SK-N-SH (cell line): ENCODE data around the gene TIMM17B. TPM values are rescaled to one million over a fixed set of nuclear protein-coding genes. Genes with fewer than 3 reads are reported as not detected.

Source experiments
- CTCF ChIA-PET: fragments of 300-600, 350-600 bp; formaldehyde crosslinking; extraction: SDS; loops from one replicate; lab custom pipeline; 2021; lab: Yijun Ruan, JAX
- POLR2A ChIA-PET: fragments of 350-600 bp; sonication (Branson Sonifier 250); formaldehyde crosslinking; extraction: SDS; loops from one replicate; lab custom pipeline; 2020; ENCODE audit warnings: antibody characterized with exemption, inconsistent platforms; lab: Yijun Ruan, JAX
- DNase-seq: peaks from one replicate; pipeline ENCODE4 v3.0.0; 2012
- H2AFZ ChIP-seq: fragments of 200-600 bp; sonication (generic); 2 replicates; pipeline ENCODE4 v1.8.1; 2016; ENCODE audit warnings: antibody characterized with exemption, mild to moderate bottlenecking, low read depth
- H3F3A ChIP-seq: fragments of 200-600 bp; sonication (generic); replicated peaks from 2 replicates; pipeline ENCODE3; 2016; ENCODE audit warnings: antibody characterized with exemption, mild to moderate bottlenecking; ENCODE audit not compliant: insufficient read depth
- H3K27ac ChIP-seq, 2 experiments: fragments of 200-500 bp in 1 of 2; fragments of 200-600 bp in 1 of 2; sonication (Bioruptor generic) in 1 of 2; sonication (generic), shearing (Covaris generic) in 1 of 2; 2 replicates each; pipeline versions ENCODE4 v1.5.1 to v1.6.1; 2014 to 2016; ENCODE audit warnings: low read depth in 2 of 2, inconsistent platforms in 1 of 2, low read length in 1 of 2, mild to moderate bottlenecking in 1 of 2, mixed read lengths in 1 of 2
- H3K27me3 ChIP-seq: fragments of 200-600 bp; sonication (generic), shearing (Covaris generic); 2 replicates; pipeline ENCODE4 v1.6.1; 2016; ENCODE audit warnings: mixed run types; ENCODE audit not compliant: insufficient read depth
- H3K36me3 ChIP-seq, 2 experiments: fragments of 200-500 bp in 1 of 2; fragments of 200-600 bp in 1 of 2; sonication (Bioruptor generic) in 1 of 2; sonication (generic) in 1 of 2; replicated peaks in 1 of 2; 2 replicates each; pipeline versions ENCODE3 to v1.5.1; 2014 to 2016; ENCODE audit warnings: low read length in 1 of 2, mild to moderate bottlenecking in 1 of 2; ENCODE audit not compliant: insufficient read depth in 2 of 2, control insufficient read depth in 1 of 2
- H3K4me1 ChIP-seq, 2 experiments: fragments of 200-500 bp in 1 of 2; fragments of 200-600 bp in 1 of 2; sonication (Bioruptor generic) in 1 of 2; sonication (generic), shearing (Covaris generic) in 1 of 2; 2 replicates each; pipeline versions ENCODE4 v1.5.1 to v1.6.1; 2014 to 2016; ENCODE audit warnings: low read depth in 1 of 2, low read length in 1 of 2, mixed run types in 1 of 2; ENCODE audit not compliant: insufficient read depth in 2 of 2, control insufficient read depth in 1 of 2
- H3K4me2 ChIP-seq: fragments of 200-600 bp; sonication (generic), shearing (Covaris generic); 2 replicates; pipeline ENCODE4 v1.6.1; 2017; ENCODE audit warnings: mixed run types
- H3K4me3 ChIP-seq, 2 experiments: fragments of 200-500 bp in 1 of 2; fragments of 200-600 bp in 1 of 2; sonication (Bioruptor generic) in 1 of 2; sonication (generic), shearing (Covaris generic) in 1 of 2; 2 replicates each; pipeline versions ENCODE4 v1.5.1 to v1.8.1; 2014 to 2016; ENCODE audit warnings: low read depth in 2 of 2, inconsistent platforms in 1 of 2, low read length in 1 of 2, mild to moderate bottlenecking in 1 of 2, mixed read lengths in 1 of 2, moderate library complexity in 1 of 2
- H3K79me2 ChIP-seq: fragments of 200-600 bp; sonication (generic); 2 replicates; pipeline ENCODE4 v1.8.1; 2017; ENCODE audit warnings: mild to moderate bottlenecking; ENCODE audit not compliant: insufficient read depth
- H3K9ac ChIP-seq: fragments of 200-600 bp; sonication (generic); 2 replicates; pipeline ENCODE4 v1.6.1; 2017; ENCODE audit warnings: mixed run types
- H3K9me2 ChIP-seq: fragments of 200-600 bp; sonication (generic); 2 replicates; pipeline ENCODE4 v1.6.1; 2017; ENCODE audit warnings: mixed run types
- H3K9me3 ChIP-seq: fragments of 200-600 bp; sonication (generic); 2 replicates; pipeline ENCODE4 v1.6.1; 2017; ENCODE audit warnings: mixed run types, mild to moderate bottlenecking, moderate library complexity
- H4K20me1 ChIP-seq: fragments of 200-600 bp; sonication (generic); 2 replicates; pipeline ENCODE4 v1.6.1; 2017; ENCODE audit warnings: mild to moderate bottlenecking, mixed run types; ENCODE audit not compliant: insufficient read depth
- EP300 ChIP-seq, 2 experiments: IDR thresholded peaks; 2 replicates each; pipeline versions ENCODE4 v1.4.0 to v1.6.1; 2012; ENCODE audit warnings: borderline replicate concordance in 1 of 2, low read depth in 1 of 2, low read length in 1 of 2
- FOSL2 ChIP-seq: IDR thresholded peaks from 2 replicates; pipeline ENCODE4 v1.4.0; 2012; ENCODE audit warnings: low read depth, mild to moderate bottlenecking, moderate library complexity, borderline replicate concordance
- FOXJ3 ChIP-seq: sonication (generic); formaldehyde crosslinking; IDR thresholded peaks from 2 replicates; pipeline ENCODE4 v1.5.1; 2020; ENCODE audit warnings: mild to moderate bottlenecking, missing genetic modification reagents
- FOXM1 ChIP-seq: IDR thresholded peaks from 2 replicates; pipeline ENCODE4 v1.4.0; 2012; ENCODE audit warnings: low read depth, mild to moderate bottlenecking
- GABPA ChIP-seq: IDR thresholded peaks from 2 replicates; pipeline ENCODE4 v1.4.0; 2012; ENCODE audit warnings: low read depth, mild to moderate bottlenecking
- JUND ChIP-seq: IDR thresholded peaks from 2 replicates; pipeline ENCODE4 v1.4.0; 2012
- MEF2A ChIP-seq: IDR thresholded peaks from 2 replicates; pipeline ENCODE4 v1.4.0; 2012; ENCODE audit warnings: low read depth, borderline replicate concordance
- MXI1 ChIP-seq: IDR thresholded peaks from 2 replicates; pipeline ENCODE4 v1.6.1; 2012; ENCODE audit warnings: mild to moderate bottlenecking, low read depth, low read length, improper control_type of control experiment
- NFIC ChIP-seq: IDR thresholded peaks from 2 replicates; pipeline ENCODE4 v1.4.0; 2012; ENCODE audit warnings: borderline replicate concordance
- NRF1 ChIP-seq: IDR thresholded peaks from 2 replicates; pipeline ENCODE4 v1.6.1; 2012; ENCODE audit warnings: low read depth, mild to moderate bottlenecking, low read length
- POLR2AphosphoS5 ChIP-seq: IDR thresholded peaks from 2 replicates; pipeline ENCODE4 v1.6.1; 2012; ENCODE audit warnings: low read depth, low read length
- RAD21 ChIP-seq: IDR thresholded peaks from 2 replicates; pipeline ENCODE4 v1.6.1; 2012; ENCODE audit warnings: mild to moderate bottlenecking, low read length
- SIN3A ChIP-seq: IDR thresholded peaks from 2 replicates; pipeline ENCODE4 v1.6.1; 2012; ENCODE audit warnings: low read depth, mild to moderate bottlenecking, low read length, moderate library complexity, borderline replicate concordance
- SMC3 ChIP-seq: IDR thresholded peaks from 2 replicates; pipeline ENCODE4 v1.6.1; 2012; ENCODE audit warnings: low read depth, low read length, improper control_type of control experiment
- TCF12 ChIP-seq: IDR thresholded peaks from 2 replicates; pipeline ENCODE4 v1.4.0; 2012
- YY1 ChIP-seq: IDR thresholded peaks from 2 replicates; pipeline ENCODE4 v1.4.0; 2012; ENCODE audit warnings: low read depth, mild to moderate bottlenecking
- WGBS: methylation state at CpG from one replicate; pipeline ENCODE4 v1.1.6; 2017; ENCODE audit warnings: low lambda C conversion rate; 5-methylcytosine and 5-hydroxymethylcytosine counted together
- polyA plus RNA-seq, 3 experiments: library from polyadenylated mRNA; depleted of rRNA; stranded (reverse); fragments of >200 nt; gene quantifications; 2 replicates each; pipeline ENCODE4 v1.2.3, GENCODE V29; 2012
- TF ChIP-seq, protein P1 (sequence below): IDR thresholded peaks from 2 replicates; pipeline ENCODE4 v1.4.0; 2012; ENCODE audit warnings: low read depth
- TF ChIP-seq, protein P2 (sequence below): IDR thresholded peaks from 2 replicates; pipeline ENCODE4 v1.6.1; 2012; ENCODE audit warnings: mild to moderate bottlenecking, low read depth, low read length, moderate library complexity
- TF ChIP-seq, protein P3 (sequence below): fragments of 200-600 bp; sonication (generic); IDR thresholded peaks from 2 replicates; pipeline ENCODE4 v1.6.1; 2017; ENCODE audit warnings: antibody characterized with exemption, mild to moderate bottlenecking, moderate library complexity
- TF ChIP-seq, protein P4 (sequence below): fragments of 150-350 bp; IDR thresholded peaks from 2 replicates; pipeline ENCODE4 v1.6.1; 2017; ENCODE audit warnings: antibody characterized with exemption, low read length, low read depth, borderline replicate concordance

TIMM17B gene
- polyA plus RNA-seq, 1 of the 3 experiments (the other 2 are of a cell fraction), result 87.0 TPM

DNA sequence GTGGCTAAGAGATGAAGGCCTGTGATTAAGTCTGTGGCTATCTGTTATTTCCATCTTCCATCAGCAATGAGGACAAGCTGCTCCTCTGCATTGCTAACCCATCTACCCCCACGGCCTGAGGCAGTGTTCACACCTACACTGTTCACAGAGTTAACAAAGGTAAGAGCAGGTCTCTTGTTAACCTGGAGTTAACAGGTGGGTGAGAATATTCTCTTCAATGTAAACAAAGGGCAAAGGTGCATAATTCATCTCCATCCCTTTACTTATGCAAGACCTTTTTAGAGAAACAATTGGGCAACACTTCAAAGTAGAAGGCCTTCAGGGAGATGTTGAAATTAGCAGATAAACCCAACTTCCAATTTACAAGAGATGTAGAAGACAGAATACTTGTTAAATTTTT is 11.0 kb upstream of the TIMM17B start:
- Histone ChIP-seq H3K9ac (no peak overlapping the region), H3F3A (peaks cover 6% of the 10 kb centered on the region), H3K36me3 (peaks cover 8 to 43% of the 10 kb centered on the region in 2 experiments), H3K79me2 (peaks cover 38% of the 10 kb centered on the region), H4K20me1 (0 out of 2 replicates have a peak, but pooled peaks cover 13% of the 10 kb centered on the region), H3K27me3 (no peaks in the 10 kb centered on the region), H3K9me2 (no peaks in the 10 kb centered on the region), H3K4me3 (no peak overlapping the region), H3K4me1 (peaks cover 0 to 15% of the 10 kb centered on the region in 2 experiments; a peak in 1 of 4 replicates), H3K9me3 (no peaks in the 10 kb centered on the region), H3K27ac (no peak overlapping the region), H3K4me2 (no peak overlapping the region), H2AFZ (no peak overlapping the region)
- ChIA-PET POLR2A (no interaction called here), CTCF (no interaction called here)
- TF ChIP-seq YY1 (no peak), SIN3A (no peak), RAD21 (no peak), MXI1 (no peak), FOXJ3 (CRISPR knock-in tag) (no peak), GABPA (no peak), POLR2AphosphoS5 (no peak), FOXM1 (no peak), NRF1 (no peak), EP300 (IDR thresholded peaks at IDR 0.05; ENCODE audit: borderline replicate concordance in 1 of 2, low read depth in 1 of 2, low read length in 1 of 2) (no peak), JUND (no peak), MEF2A (no peak), FOSL2 (no peak), NFIC (no peak), TCF12 (no peak), SMC3 (no peak)
- TF ChIP-seq, protein P1, sequence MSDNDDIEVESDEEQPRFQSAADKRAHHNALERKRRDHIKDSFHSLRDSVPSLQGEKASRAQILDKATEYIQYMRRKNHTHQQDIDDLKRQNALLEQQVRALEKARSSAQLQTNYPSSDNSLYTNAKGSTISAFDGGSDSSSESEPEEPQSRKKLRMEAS, result no peak
- TF ChIP-seq, protein P2, sequence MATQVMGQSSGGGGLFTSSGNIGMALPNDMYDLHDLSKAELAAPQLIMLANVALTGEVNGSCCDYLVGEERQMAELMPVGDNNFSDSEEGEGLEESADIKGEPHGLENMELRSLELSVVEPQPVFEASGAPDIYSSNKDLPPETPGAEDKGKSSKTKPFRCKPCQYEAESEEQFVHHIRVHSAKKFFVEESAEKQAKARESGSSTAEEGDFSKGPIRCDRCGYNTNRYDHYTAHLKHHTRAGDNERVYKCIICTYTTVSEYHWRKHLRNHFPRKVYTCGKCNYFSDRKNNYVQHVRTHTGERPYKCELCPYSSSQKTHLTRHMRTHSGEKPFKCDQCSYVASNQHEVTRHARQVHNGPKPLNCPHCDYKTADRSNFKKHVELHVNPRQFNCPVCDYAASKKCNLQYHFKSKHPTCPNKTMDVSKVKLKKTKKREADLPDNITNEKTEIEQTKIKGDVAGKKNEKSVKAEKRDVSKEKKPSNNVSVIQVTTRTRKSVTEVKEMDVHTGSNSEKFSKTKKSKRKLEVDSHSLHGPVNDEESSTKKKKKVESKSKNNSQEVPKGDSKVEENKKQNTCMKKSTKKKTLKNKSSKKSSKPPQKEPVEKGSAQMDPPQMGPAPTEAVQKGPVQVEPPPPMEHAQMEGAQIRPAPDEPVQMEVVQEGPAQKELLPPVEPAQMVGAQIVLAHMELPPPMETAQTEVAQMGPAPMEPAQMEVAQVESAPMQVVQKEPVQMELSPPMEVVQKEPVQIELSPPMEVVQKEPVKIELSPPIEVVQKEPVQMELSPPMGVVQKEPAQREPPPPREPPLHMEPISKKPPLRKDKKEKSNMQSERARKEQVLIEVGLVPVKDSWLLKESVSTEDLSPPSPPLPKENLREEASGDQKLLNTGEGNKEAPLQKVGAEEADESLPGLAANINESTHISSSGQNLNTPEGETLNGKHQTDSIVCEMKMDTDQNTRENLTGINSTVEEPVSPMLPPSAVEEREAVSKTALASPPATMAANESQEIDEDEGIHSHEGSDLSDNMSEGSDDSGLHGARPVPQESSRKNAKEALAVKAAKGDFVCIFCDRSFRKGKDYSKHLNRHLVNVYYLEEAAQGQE, result no peak
- TF ChIP-seq, protein P3, sequence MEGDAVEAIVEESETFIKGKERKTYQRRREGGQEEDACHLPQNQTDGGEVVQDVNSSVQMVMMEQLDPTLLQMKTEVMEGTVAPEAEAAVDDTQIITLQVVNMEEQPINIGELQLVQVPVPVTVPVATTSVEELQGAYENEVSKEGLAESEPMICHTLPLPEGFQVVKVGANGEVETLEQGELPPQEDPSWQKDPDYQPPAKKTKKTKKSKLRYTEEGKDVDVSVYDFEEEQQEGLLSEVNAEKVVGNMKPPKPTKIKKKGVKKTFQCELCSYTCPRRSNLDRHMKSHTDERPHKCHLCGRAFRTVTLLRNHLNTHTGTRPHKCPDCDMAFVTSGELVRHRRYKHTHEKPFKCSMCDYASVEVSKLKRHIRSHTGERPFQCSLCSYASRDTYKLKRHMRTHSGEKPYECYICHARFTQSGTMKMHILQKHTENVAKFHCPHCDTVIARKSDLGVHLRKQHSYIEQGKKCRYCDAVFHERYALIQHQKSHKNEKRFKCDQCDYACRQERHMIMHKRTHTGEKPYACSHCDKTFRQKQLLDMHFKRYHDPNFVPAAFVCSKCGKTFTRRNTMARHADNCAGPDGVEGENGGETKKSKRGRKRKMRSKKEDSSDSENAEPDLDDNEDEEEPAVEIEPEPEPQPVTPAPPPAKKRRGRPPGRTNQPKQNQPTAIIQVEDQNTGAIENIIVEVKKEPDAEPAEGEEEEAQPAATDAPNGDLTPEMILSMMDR, result no peak
- TF ChIP-seq, protein P4, sequence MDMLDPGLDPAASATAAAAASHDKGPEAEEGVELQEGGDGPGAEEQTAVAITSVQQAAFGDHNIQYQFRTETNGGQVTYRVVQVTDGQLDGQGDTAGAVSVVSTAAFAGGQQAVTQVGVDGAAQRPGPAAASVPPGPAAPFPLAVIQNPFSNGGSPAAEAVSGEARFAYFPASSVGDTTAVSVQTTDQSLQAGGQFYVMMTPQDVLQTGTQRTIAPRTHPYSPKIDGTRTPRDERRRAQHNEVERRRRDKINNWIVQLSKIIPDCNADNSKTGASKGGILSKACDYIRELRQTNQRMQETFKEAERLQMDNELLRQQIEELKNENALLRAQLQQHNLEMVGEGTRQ, result no peak
- DNase-seq, result no peak
- 92% methylated on average over 1 of the region's 1 CpG for WGBS
